Liver (tissue), 9 donors: ENCODE data around the gene TRAIP. TPM values are rescaled to one million over a fixed set of nuclear protein-coding genes. Genes with fewer than 3 reads are reported as not detected.

Source experiments
- DNase-seq: peaks from one replicate; pipeline ENCODE4 v3.0.0-alpha.2; 2017; ENCODE audit warnings: low spot score
- H3K27ac ChIP-seq, 2 donors: one replicate each; pipeline ENCODE4 v1.7.0; 2013; ENCODE audit warnings: inconsistent platforms in 2 of 2, low read length in 2 of 2, control low read depth in 1 of 2, low read depth in 1 of 2, mild to moderate bottlenecking in 1 of 2
- H3K27me3 ChIP-seq, 4 donors: one replicate each; pipeline versions ENCODE4 v1.6.1 to v1.7.0; 2013; ENCODE audit warnings: low read length in 3 of 4, inconsistent platforms in 1 of 4, mild to moderate bottlenecking in 1 of 4, moderate library complexity in 1 of 4; ENCODE audit not compliant: control insufficient read depth in 4 of 4, insufficient read depth in 4 of 4
- H3K36me3 ChIP-seq, 4 donors: one replicate each; pipeline versions ENCODE4 v1.6.1 to v1.7.0; 2013; ENCODE audit warnings: low read length in 3 of 4, mild to moderate bottlenecking in 3 of 4, low read depth in 1 of 4, moderate library complexity in 1 of 4; ENCODE audit not compliant: control insufficient read depth in 4 of 4, insufficient read depth in 3 of 4
- H3K4me1 ChIP-seq, 4 donors: one replicate each; pipeline versions ENCODE4 v1.6.1 to v1.7.0; 2013; ENCODE audit warnings: low read length in 3 of 4, mild to moderate bottlenecking in 3 of 4, moderate library complexity in 1 of 4; ENCODE audit not compliant: control insufficient read depth in 4 of 4, insufficient read depth in 4 of 4
- H3K4me3 ChIP-seq, 3 donors: one replicate each; pipeline versions ENCODE4 v1.6.1 to v1.7.0; 2013; ENCODE audit warnings: low read length in 3 of 3, control low read depth in 1 of 3, low read depth in 1 of 3, mild to moderate bottlenecking in 1 of 3
- H3K9ac ChIP-seq, 2 donors: one replicate each; pipeline ENCODE4 v1.7.0; 2013; ENCODE audit warnings: low read length in 2 of 2, mild to moderate bottlenecking in 2 of 2, moderate library complexity in 2 of 2, control low read depth in 1 of 2, low read depth in 1 of 2
- H3K9me3 ChIP-seq, 4 donors: one replicate each; pipeline versions ENCODE4 v1.6.1 to v1.7.0; 2013; ENCODE audit warnings: low read length in 3 of 4; ENCODE audit not compliant: control insufficient read depth in 4 of 4
- EGR1 ChIP-seq, 2 donors: IDR thresholded peaks; 2 replicates each; pipeline ENCODE4 v1.6.1; 2016 to 2018; ENCODE audit warnings: antibody characterized with exemption in 2 of 2, low read depth in 2 of 2
- FOXA1 ChIP-seq: IDR thresholded peaks from 2 replicates; pipeline ENCODE4 v1.6.1; 2016; ENCODE audit warnings: antibody characterized with exemption
- FOXA2 ChIP-seq: IDR thresholded peaks from 2 replicates; pipeline ENCODE4 v1.6.1; 2016; ENCODE audit warnings: antibody characterized with exemption
- HNF4A ChIP-seq, 2 donors: conservative IDR thresholded peaks; 2 replicates each; pipeline ENCODE4 v1.6.1; 2016; ENCODE audit warnings: antibody characterized with exemption in 2 of 2, mild to moderate bottlenecking in 2 of 2
- JUND ChIP-seq, 2 donors: IDR thresholded peaks; 2 replicates each; pipeline ENCODE4 v1.6.1; 2016; ENCODE audit warnings: antibody characterized with exemption in 2 of 2
- MAX ChIP-seq: IDR thresholded peaks from 2 replicates; pipeline ENCODE4 v1.6.1; 2016; ENCODE audit warnings: antibody characterized with exemption
- NR2F2 ChIP-seq: IDR thresholded peaks from 2 replicates; pipeline ENCODE4 v1.6.1; 2016; ENCODE audit warnings: antibody characterized with exemption
- RAD21 ChIP-seq, 2 donors: IDR thresholded peaks; 2 replicates each; pipeline ENCODE4 v1.6.1; 2016; ENCODE audit warnings: antibody characterized with exemption in 2 of 2, mild to moderate bottlenecking in 2 of 2
- RXRA ChIP-seq, 2 donors: IDR thresholded peaks; 2 replicates each; pipeline ENCODE4 v1.6.1; 2017 to 2018; ENCODE audit warnings: antibody characterized with exemption in 2 of 2, mild to moderate bottlenecking in 1 of 2
- SP1 ChIP-seq: IDR thresholded peaks from 2 replicates; pipeline ENCODE4 v1.6.1; 2018; ENCODE audit warnings: antibody characterized with exemption, mild to moderate bottlenecking
- TAF1 ChIP-seq: conservative IDR thresholded peaks from 2 replicates; pipeline ENCODE4 v1.6.1; 2016; ENCODE audit warnings: antibody characterized with exemption, mild to moderate bottlenecking
- YY1 ChIP-seq: IDR thresholded peaks from 2 replicates; pipeline ENCODE4 v1.6.1; 2016; ENCODE audit warnings: antibody characterized with exemption, mild to moderate bottlenecking
- WGBS: extraction: QIAGEN DNeasy Blood & Tissue Kit; methylation state at CpG from one replicate; pipeline ENCODE4 v1.1.7; 2013; 5-methylcytosine and 5-hydroxymethylcytosine counted together
- polyA plus RNA-seq, 2 donors: library from polyadenylated mRNA; stranded (reverse) in 1 of 2; unstranded in 1 of 2; fragments of 200-250 nt in 1 of 2; fragments of >200 nt in 1 of 2; fragmentation: Nextera tagmentation in 1 of 2; extraction: Ambion mirVana in 1 of 2; gene quantifications; one replicate each; pipeline versions ENCODE4 v1.2.1 to v1.2.3, GENCODE V29; 2013 to 2015
- total RNA-seq, 2 donors: library from RNA; depleted of rRNA; stranded (reverse); fragments of >200 nt; gene quantifications; one replicate each; pipeline ENCODE4 v1.2.3, GENCODE V29; 2014
- TF ChIP-seq, protein P1 (sequence below): IDR thresholded peaks from 2 replicates; pipeline ENCODE4 v1.6.1; 2016; ENCODE audit warnings: antibody characterized with exemption
- TF ChIP-seq, protein P2 (sequence below): fragments of 150-350 bp; IDR thresholded peaks from 2 replicates; pipeline ENCODE4 v1.5.1; 2017; ENCODE audit warnings: improper control_type of control experiment, low read depth, low read length; ENCODE audit not compliant: missing input control
- TF ChIP-seq, protein P3 (sequence below): IDR thresholded peaks from 2 replicates; pipeline ENCODE4 v1.6.1; 2016; ENCODE audit warnings: antibody characterized with exemption, mild to moderate bottlenecking
- donor health status: healthy.
- donor health status: healthy.
- donor health status: healthy.
- donor health status: healthy.
- donor health status: healthy.

The TRAIP gene
- total and polyA plus RNA-seq, 4 donors, result 0.42 to 7.9 (median 0.64) TPM

- Histone ChIP-seq H3K9me3 (no peaks in the 10 kb centered on the region), H3K27ac (no peak overlapping the region), H3K36me3 (no peaks in the 10 kb centered on the region), H3K4me3 (no peak overlapping the region), H3K27me3 (no peaks in the 10 kb centered on the region), H3K4me1 (peaks cover 1 to 10% (median 7%) of the 10 kb centered on the region in 4 donors), H3K9ac (no peak overlapping the region)
- TF ChIP-seq FOXA1 (no peak), SP1 (peak; percentile 63), HNF4A (conservative IDR thresholded peaks at IDR 0.05) (peak; percentile 74 to 91), RXRA (IDR thresholded peaks at IDR 0.05) (peak; percentile 8 to 36), EGR1 (IDR thresholded peaks at IDR 0.05; ENCODE audit: low read depth in 2 of 2) (no peak), TAF1 (no peak)
- DNase-seq, result no peak
- 54% methylated on average over 3 of the region's 3 CpGs for WGBS
These were observed 10.7 kb downstream of the TRAIP start for GRCh38 chr3:49845694-49846093.

DNA sequence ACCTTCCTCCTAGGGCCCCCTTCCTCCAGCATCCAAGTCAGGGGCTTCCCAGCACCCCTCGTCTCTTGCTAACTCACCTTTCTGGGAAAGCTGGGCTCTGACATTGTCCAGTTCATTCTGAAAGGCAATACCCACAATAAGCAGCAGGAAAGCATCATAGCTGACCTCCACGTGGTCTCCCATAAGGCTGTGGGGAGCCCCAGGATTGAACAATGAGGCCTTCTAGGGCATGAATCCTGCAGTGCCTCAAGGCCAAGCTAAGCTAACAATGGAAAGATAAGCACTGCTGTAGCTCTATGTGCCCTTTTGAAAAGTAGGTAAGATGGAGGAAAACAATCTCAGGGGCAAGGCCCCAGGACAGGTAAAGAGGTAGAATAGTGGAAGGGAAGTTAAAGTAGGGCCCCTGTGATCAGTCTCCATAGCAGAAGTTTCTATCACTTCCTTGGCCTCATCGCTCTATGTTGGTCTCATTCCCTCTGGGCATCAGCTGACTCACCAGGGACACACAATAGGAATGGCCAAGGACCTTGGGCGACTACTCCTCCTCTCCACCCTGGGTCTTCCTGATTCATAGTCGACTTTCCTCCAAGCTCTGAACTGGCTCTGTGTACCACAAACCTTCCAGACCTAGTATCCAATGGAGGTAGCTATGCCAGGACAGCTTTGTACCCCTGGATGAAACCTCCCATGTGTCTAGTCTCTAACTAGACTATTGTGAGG, 11.7 kb downstream of the TRAIP start:
- DNase-seq, result no peak
- no peaks in the 10 kb centered on the region for H3K27me3 ChIP-seq
- H3K4me1 ChIP-seq, result peaks cover 1 to 12% (median 7%) of the 10 kb centered on the region in 4 donors
- no peaks in the 10 kb centered on the region for H3K9me3 ChIP-seq
- no peaks in the 10 kb centered on the region for H3K36me3 ChIP-seq
- 86% methylated on average over 5 of the region's 5 CpGs for WGBS
- no peak overlapping the region for H3K9ac ChIP-seq
- no peak overlapping the region for H3K4me3 ChIP-seq
- TF ChIP-seq NR2F2 (no peak), JUND (IDR thresholded peaks at IDR 0.05) (no peak), MAX (no peak), FOXA2 (no peak)
- TF ChIP-seq, protein P1, sequence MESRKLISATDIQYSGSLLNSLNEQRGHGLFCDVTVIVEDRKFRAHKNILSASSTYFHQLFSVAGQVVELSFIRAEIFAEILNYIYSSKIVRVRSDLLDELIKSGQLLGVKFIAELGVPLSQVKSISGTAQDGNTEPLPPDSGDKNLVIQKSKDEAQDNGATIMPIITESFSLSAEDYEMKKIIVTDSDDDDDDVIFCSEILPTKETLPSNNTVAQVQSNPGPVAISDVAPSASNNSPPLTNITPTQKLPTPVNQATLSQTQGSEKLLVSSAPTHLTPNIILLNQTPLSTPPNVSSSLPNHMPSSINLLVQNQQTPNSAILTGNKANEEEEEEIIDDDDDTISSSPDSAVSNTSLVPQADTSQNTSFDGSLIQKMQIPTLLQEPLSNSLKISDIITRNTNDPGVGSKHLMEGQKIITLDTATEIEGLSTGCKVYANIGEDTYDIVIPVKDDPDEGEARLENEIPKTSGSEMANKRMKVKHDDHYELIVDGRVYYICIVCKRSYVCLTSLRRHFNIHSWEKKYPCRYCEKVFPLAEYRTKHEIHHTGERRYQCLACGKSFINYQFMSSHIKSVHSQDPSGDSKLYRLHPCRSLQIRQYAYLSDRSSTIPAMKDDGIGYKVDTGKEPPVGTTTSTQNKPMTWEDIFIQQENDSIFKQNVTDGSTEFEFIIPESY, result no peak
- TF ChIP-seq, protein P2, sequence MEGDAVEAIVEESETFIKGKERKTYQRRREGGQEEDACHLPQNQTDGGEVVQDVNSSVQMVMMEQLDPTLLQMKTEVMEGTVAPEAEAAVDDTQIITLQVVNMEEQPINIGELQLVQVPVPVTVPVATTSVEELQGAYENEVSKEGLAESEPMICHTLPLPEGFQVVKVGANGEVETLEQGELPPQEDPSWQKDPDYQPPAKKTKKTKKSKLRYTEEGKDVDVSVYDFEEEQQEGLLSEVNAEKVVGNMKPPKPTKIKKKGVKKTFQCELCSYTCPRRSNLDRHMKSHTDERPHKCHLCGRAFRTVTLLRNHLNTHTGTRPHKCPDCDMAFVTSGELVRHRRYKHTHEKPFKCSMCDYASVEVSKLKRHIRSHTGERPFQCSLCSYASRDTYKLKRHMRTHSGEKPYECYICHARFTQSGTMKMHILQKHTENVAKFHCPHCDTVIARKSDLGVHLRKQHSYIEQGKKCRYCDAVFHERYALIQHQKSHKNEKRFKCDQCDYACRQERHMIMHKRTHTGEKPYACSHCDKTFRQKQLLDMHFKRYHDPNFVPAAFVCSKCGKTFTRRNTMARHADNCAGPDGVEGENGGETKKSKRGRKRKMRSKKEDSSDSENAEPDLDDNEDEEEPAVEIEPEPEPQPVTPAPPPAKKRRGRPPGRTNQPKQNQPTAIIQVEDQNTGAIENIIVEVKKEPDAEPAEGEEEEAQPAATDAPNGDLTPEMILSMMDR, result no peak
- no peak overlapping the region for H3K27ac ChIP-seq

- Histone ChIP-seq H3K27ac (no peak overlapping the region), H3K36me3 (no peaks in the 10 kb centered on the region), H3K4me1 (peaks cover 3 to 16% (median 12%) of the 10 kb centered on the region in 4 donors), H3K4me3 (no peak overlapping the region), H3K27me3 (no peaks in the 10 kb centered on the region), H3K9ac (no peak overlapping the region), H3K9me3 (no peaks in the 10 kb centered on the region)
- DNase-seq, result no peak
- 98% methylated on average over 3 of the region's 3 CpGs for WGBS
- TF ChIP-seq MAX (no peak), YY1 (no peak), JUND (IDR thresholded peaks at IDR 0.05) (no peak), RAD21 (IDR thresholded peaks at IDR 0.05) (no peak), NR2F2 (no peak), FOXA1 (no peak)
- TF ChIP-seq, protein P3, sequence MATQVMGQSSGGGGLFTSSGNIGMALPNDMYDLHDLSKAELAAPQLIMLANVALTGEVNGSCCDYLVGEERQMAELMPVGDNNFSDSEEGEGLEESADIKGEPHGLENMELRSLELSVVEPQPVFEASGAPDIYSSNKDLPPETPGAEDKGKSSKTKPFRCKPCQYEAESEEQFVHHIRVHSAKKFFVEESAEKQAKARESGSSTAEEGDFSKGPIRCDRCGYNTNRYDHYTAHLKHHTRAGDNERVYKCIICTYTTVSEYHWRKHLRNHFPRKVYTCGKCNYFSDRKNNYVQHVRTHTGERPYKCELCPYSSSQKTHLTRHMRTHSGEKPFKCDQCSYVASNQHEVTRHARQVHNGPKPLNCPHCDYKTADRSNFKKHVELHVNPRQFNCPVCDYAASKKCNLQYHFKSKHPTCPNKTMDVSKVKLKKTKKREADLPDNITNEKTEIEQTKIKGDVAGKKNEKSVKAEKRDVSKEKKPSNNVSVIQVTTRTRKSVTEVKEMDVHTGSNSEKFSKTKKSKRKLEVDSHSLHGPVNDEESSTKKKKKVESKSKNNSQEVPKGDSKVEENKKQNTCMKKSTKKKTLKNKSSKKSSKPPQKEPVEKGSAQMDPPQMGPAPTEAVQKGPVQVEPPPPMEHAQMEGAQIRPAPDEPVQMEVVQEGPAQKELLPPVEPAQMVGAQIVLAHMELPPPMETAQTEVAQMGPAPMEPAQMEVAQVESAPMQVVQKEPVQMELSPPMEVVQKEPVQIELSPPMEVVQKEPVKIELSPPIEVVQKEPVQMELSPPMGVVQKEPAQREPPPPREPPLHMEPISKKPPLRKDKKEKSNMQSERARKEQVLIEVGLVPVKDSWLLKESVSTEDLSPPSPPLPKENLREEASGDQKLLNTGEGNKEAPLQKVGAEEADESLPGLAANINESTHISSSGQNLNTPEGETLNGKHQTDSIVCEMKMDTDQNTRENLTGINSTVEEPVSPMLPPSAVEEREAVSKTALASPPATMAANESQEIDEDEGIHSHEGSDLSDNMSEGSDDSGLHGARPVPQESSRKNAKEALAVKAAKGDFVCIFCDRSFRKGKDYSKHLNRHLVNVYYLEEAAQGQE, result no peak
- TF ChIP-seq, protein P2, result no peak
These were observed 13.4 kb downstream of the TRAIP start for GRCh38 chr3:49842843-49843517.
